GM19239 (cell line): ENCODE results near the gene PCSK6.

Experiments
- DNase-seq: peaks from one replicate; pipeline ENCODE4 v3.0.0; 2011; ENCODE audit warnings: low spot score; ENCODE audit not compliant: insufficient read length
- FAIRE-seq: peaks from 2 replicates; lab custom pipeline; 2011; peaks lifted over from hg19 to GRCh38; lab: Jason Lieb, UNC

PCSK6 gene

GRCh38 chr15:101351736-101352135, 137.8 kb downstream of the PCSK6 start:
- FAIRE-seq = no peak
- no peak for DNase-seq

GRCh38 chr15:101349047-101349951, 140.2 kb downstream of the PCSK6 start:
- FAIRE-seq = no peak
- DNase-seq = no peak

- DNase-seq (no peak), FAIRE-seq (no peak)
Observed at GRCh38 chr15:101348643-101349042, 140.9 kb downstream of the PCSK6 start.

- FAIRE-seq = no peak
- DNase-seq = no peak
Observed at GRCh38 chr15:101348015-101348414, 141.5 kb downstream of the PCSK6 start.

GRCh38 chr15:101347454-101347853, 142.1 kb downstream of the PCSK6 start:
- FAIRE-seq = no peak

GRCh38 chr15:101346928-101347327, 142.6 kb downstream of the PCSK6 start:
- DNase-seq (no peak), FAIRE-seq (no peak)

More at GRCh38 chr15:101347454-101347853, 142.1 kb downstream of the PCSK6 start:
- no peak for DNase-seq

GRCh38 chr15:101342056-101342455, 147.5 kb downstream of the PCSK6 start:
- FAIRE-seq (no peak), DNase-seq (no peak)

- FAIRE-seq = no peak
Observed at GRCh38 chr15:101338502-101339057, 150.9 kb downstream of the PCSK6 start.

GRCh38 chr15:101337976-101338375, 151.5 kb downstream of the PCSK6 start:
- DNase-seq = no peak
- no peak for FAIRE-seq

More at GRCh38 chr15:101338502-101339057, 150.9 kb downstream of the PCSK6 start:
- DNase-seq = no peak

- FAIRE-seq (peak; percentile 23), DNase-seq (peak; percentile 32)
Observed at GRCh38 chr15:101333907-101334789, 155.4 kb downstream of the PCSK6 start.

GRCh38 chr15:101332061-101332467, 157.4 kb downstream of the PCSK6 start:
- DNase-seq (no peak), FAIRE-seq (no peak)

- no peak for DNase-seq
- FAIRE-seq = no peak
Observed at GRCh38 chr15:101329867-101330380, 159.6 kb downstream of the PCSK6 start.

- DNase-seq = no peak
- no peak for FAIRE-seq
Observed at GRCh38 chr15:101329309-101329863, 160.1 kb downstream of the PCSK6 start.

- FAIRE-seq (no peak), DNase-seq (no peak)
Observed at GRCh38 chr15:101328001-101328400, 161.5 kb downstream of the PCSK6 start.

- DNase-seq = no peak
Observed at GRCh38 chr15:101327147-101327740, 162.3 kb downstream of the PCSK6 start.

GRCh38 chr15:101326462-101327146, 162.9 kb downstream of the PCSK6 start:
- FAIRE-seq (no peak), DNase-seq (no peak)

More at GRCh38 chr15:101327147-101327740, 162.3 kb downstream of the PCSK6 start:
- no peak for FAIRE-seq

GRCh38 chr15:101326026-101326315, 163.5 kb downstream of the PCSK6 start:
- no peak for DNase-seq
- no peak for FAIRE-seq

GRCh38 chr15:101325263-101326025, 164.1 kb downstream of the PCSK6 start:
- no peak for DNase-seq
- no peak for FAIRE-seq
